K562 (cell line): Measurements from ENCODE around the gene JUNB. TPM values are rescaled to one million over a fixed set of nuclear protein-coding genes. Genes with fewer than 3 reads are reported as not detected.

Experiments used
- BRF2 ChIP-seq: IDR thresholded peaks from 3 replicates; pipeline ENCODE4 v1.6.1; 2011; ENCODE audit warnings: borderline replicate concordance, mild to moderate bottlenecking; ENCODE audit not compliant: insufficient read length, insufficient read depth
- CBFB ChIP-seq: sonication (generic); formaldehyde crosslinking; IDR thresholded peaks from 2 replicates; pipeline ENCODE4 v1.4.0; 2020; ENCODE audit warnings: mild to moderate bottlenecking, missing genetic modification reagents
- CCNT2 ChIP-seq: IDR thresholded peaks from 2 replicates; pipeline ENCODE4 v1.6.1; 2011; ENCODE audit warnings: borderline replicate concordance, low read depth, mild to moderate bottlenecking, moderate library complexity, mixed read lengths, low read length; ENCODE audit not compliant: insufficient read length; ENCODE audit errors: extremely low read depth
- ELF1 ChIP-seq: fragments of 200-800 bp; sonication (Bioruptor generic); IDR thresholded peaks from 2 replicates; pipeline ENCODE4 v1.6.1; 2016; ENCODE audit warnings: missing genetic modification characterization, missing compliant biosample characterization
- HDAC3 ChIP-seq: fragments of 450-650 bp; IDR thresholded peaks from 2 replicates; pipeline ENCODE4 v1.6.1; 2018; ENCODE audit warnings: borderline replicate concordance, mild to moderate bottlenecking, moderate library complexity; ENCODE audit not compliant: partially characterized antibody
- KAT7 ChIP-seq: sonication (generic); formaldehyde crosslinking; IDR thresholded peaks from 2 replicates; pipeline ENCODE4 v1.8.0; 2022; ENCODE audit warnings: missing genetic modification reagents, mild to moderate bottlenecking, borderline replicate concordance
- MNT ChIP-seq, 2 experiments: fragments of 450-650 bp; conservative IDR thresholded peaks; 2 replicates each; pipeline ENCODE4 v1.6.1; 2017; ENCODE audit warnings: mild to moderate bottlenecking in 2 of 2, moderate library complexity in 2 of 2
- NCOA2 ChIP-seq, 2 experiments: fragments of 450-650 bp; IDR thresholded peaks; 2 replicates each; pipeline ENCODE4 v1.6.1; 2018; ENCODE audit warnings: mild to moderate bottlenecking in 2 of 2, moderate library complexity in 1 of 2; ENCODE audit not compliant: partially characterized antibody in 2 of 2
- RAD21 ChIP-seq, 2 experiments: fragments of 250-450 bp in 1 of 2; fragments of 450-650 bp in 1 of 2; sonication (Bioruptor Pico) in 1 of 2; formaldehyde crosslinking in 1 of 2; IDR thresholded peaks in 1 of 2; conservative IDR thresholded peaks in 1 of 2; 2 replicates each; pipeline versions ENCODE4 v1.4.0 to v1.8.0; 2020 to 2022; ENCODE audit warnings: mild to moderate bottlenecking in 2 of 2, moderate library complexity in 1 of 2
- SRSF1 ChIP-seq: fragments of 200-400 bp; formaldehyde crosslinking; IDR thresholded peaks from 2 replicates; pipeline ENCODE4 v1.6.1; 2017; ENCODE audit warnings: mild to moderate bottlenecking, low read depth, low read length, moderate library complexity
- ZNF143 ChIP-seq: sonication (generic); formaldehyde crosslinking; IDR thresholded peaks from 2 replicates; pipeline ENCODE4 v1.9.0; 2022; ENCODE audit warnings: mild to moderate bottlenecking, missing genetic modification reagents
- ZNF175 ChIP-seq: fragments of 200-800 bp; sonication (Bioruptor generic); IDR thresholded peaks from 2 replicates; pipeline ENCODE4 v1.6.1; 2016; ENCODE audit warnings: low read depth, mild to moderate bottlenecking, missing genetic modification characterization, missing compliant biosample characterization
- ZNF232 ChIP-seq: sonication (generic); formaldehyde crosslinking; IDR thresholded peaks from 2 replicates; pipeline ENCODE4 v1.8.0; 2022; ENCODE audit warnings: mild to moderate bottlenecking, missing genetic modification reagents
- ZNF239 ChIP-seq: fragments of 250-450 bp; sonication (Bioruptor Pico); IDR thresholded peaks from 2 replicates; pipeline ENCODE4 v1.4.0; 2020; ENCODE audit warnings: mild to moderate bottlenecking
- polyA plus RNA-seq, 8 experiments: library from polyadenylated mRNA; depleted of rRNA in 4 of 8; stranded (reverse) in 5 of 8; unstranded in 3 of 8; fragments of >200 nt; fragmentation: Nextera tagmentation in 2 of 8; fragmentation: Illumina TruSeq in 1 of 8; extraction: Ambion mirVana in 2 of 8; extraction: Trizol in 1 of 8; gene quantifications; 2 replicates each; pipeline versions ENCODE4 v1.2.1 to v1.2.3, GENCODE V29; 2011 to 2014; ENCODE audit warnings: inconsistent platforms in 1 of 8, missing spikeins in 1 of 8
- total RNA-seq, 7 experiments: library from RNA; depleted of rRNA in 6 of 7; stranded (reverse); fragments of >200 nt in 6 of 7; fragmentation: Illumina TruSeq in 2 of 7; extraction: Trizol in 2 of 7; gene quantifications; 2 replicates each; pipeline versions ENCODE4 v1.2.1 to v1.2.3, GENCODE V29; 2011 to 2021; ENCODE audit warnings: low replicate concordance in 1 of 7
- TF ChIP-seq, protein P1 (sequence below): sonication (generic); formaldehyde crosslinking; IDR thresholded peaks from 2 replicates; pipeline ENCODE4 v1.8.0; 2022; ENCODE audit warnings: missing genetic modification reagents, mild to moderate bottlenecking, moderate library complexity, borderline replicate concordance
- TF ChIP-seq, protein P2 (sequence below), 2 experiments: fragments of 450-650 bp in 1 of 2; sonication (generic) in 1 of 2; formaldehyde crosslinking in 1 of 2; IDR thresholded peaks in 1 of 2; conservative IDR thresholded peaks in 1 of 2; 2 replicates each; pipeline versions ENCODE4 v1.6.1 to v1.8.1; 2016 to 2023; ENCODE audit warnings: mild to moderate bottlenecking in 2 of 2, moderate library complexity in 2 of 2, inconsistent platforms in 1 of 2, missing genetic modification reagents in 1 of 2

The JUNB gene
- total and polyA plus RNA-seq, 9 of the 15 experiments (the other 6 are each of a cell fraction or from before 2014, with no cell fraction given): 0.23 to 88.1 (median 13.1) TPM

- TF ChIP-seq BRF2 (no peak), CCNT2 (peak; percentile 40), ZNF143 (CRISPR knock-in tag) (peak; percentile 98), RAD21 (CRISPR knock-in tag; conservative IDR thresholded peaks at IDR 0.05 in 1 of 2, IDR thresholded peaks at IDR 0.05 in 1 of 2) (no peak), KAT7 (peak; percentile 88), CBFB (CRISPR knock-in tag) (peak; percentile 71; the same call in 1 of the 2 replicates), SRSF1 (no peak), ZNF239 (no peak), ZNF232 (CRISPR knock-in tag) (no peak), HDAC3 (no peak), NCOA2 (IDR thresholded peaks at IDR 0.05; ENCODE audit: partially characterized antibody in 2 of 2) (no peak), MNT (conservative IDR thresholded peaks at IDR 0.05) (peak; percentile 75 to 90), ZNF175 (no peak), ELF1 (tag) (peak; percentile 34)
- TF ChIP-seq, protein P1, sequence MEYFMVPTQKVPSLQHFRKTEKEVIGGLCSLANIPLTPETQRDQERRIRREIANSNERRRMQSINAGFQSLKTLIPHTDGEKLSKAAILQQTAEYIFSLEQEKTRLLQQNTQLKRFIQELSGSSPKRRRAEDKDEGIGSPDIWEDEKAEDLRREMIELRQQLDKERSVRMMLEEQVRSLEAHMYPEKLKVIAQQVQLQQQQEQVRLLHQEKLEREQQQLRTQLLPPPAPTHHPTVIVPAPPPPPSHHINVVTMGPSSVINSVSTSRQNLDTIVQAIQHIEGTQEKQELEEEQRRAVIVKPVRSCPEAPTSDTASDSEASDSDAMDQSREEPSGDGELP (CRISPR knock-in tag): peak; percentile 98
- TF ChIP-seq, protein P2, sequence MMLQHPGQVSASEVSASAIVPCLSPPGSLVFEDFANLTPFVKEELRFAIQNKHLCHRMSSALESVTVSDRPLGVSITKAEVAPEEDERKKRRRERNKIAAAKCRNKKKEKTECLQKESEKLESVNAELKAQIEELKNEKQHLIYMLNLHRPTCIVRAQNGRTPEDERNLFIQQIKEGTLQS (IDR thresholded peaks at IDR 0.05): no peak
- TF ChIP-seq, protein P2 (CRISPR knock-in tag; conservative IDR thresholded peaks at IDR 0.05): peak; percentile 44; the same call in 1 of the 2 replicates
Measured at GRCh38 chr19:12806242-12807081, 15.2 kb downstream of the JUNB start, which contains the start of gene RNASEH2A (continued).
